Right cardiac atrium (tissue), 5 donors: ENCODE results near the gene CPSF4L. TPM values are rescaled to one million over a fixed set of nuclear protein-coding genes. Genes with fewer than 3 reads are reported as not detected.
A peak's percentile ranks its signal among the peaks of the same experiment; 100 is the strongest.

ENCODE experiments used
- ATAC-seq, 2 donors: fragments of 200-7000 bp; cut with Tn5 transposase; one replicate each; pipeline versions ENCODE4 v1.8.0 to v1.9.1; 2020; ENCODE audit warnings: moderate library complexity in 2 of 2, mild to moderate bottlenecking in 1 of 2
- DNase-seq, 3 donors: peaks; one replicate each; pipeline ENCODE4 v3.0.0-alpha.2; 2020
- H3K27ac ChIP-seq: one replicate; pipeline ENCODE4 v1.5.1; 2013; ENCODE audit warnings: mild to moderate bottlenecking, low read length, control low read depth, moderate library complexity
- H3K27me3 ChIP-seq: one replicate; pipeline ENCODE4 v1.6.1; 2013; ENCODE audit not compliant: control insufficient read depth, insufficient read depth
- H3K4me1 ChIP-seq: one replicate; pipeline ENCODE4 v1.6.1; 2013; ENCODE audit warnings: low read length; ENCODE audit not compliant: control insufficient read depth, insufficient read depth
- H3K4me3 ChIP-seq: one replicate; pipeline ENCODE4 v1.5.1; 2013; ENCODE audit warnings: low read length, control low read depth
- H3K9me3 ChIP-seq: one replicate; pipeline ENCODE4 v1.6.1; 2013; ENCODE audit warnings: low read length; ENCODE audit not compliant: control insufficient read depth
- WGBS: extraction: QIAGEN DNeasy Blood & Tissue Kit; methylation state at CpG from one replicate; pipeline ENCODE4 v1.1.7; 2013; 5-methylcytosine and 5-hydroxymethylcytosine counted together
- intact Hi-C, 4 donors: fragments of 100-400 bp; cut with DNase I; formaldehyde crosslinking; loops; one replicate each; pipeline versions ENCODE4 v1.11.0 to v1.14.0; 2022 to 2023
- polyA plus RNA-seq: library from polyadenylated mRNA; stranded (reverse); fragments of 200-250 nt; gene quantifications from one replicate; pipeline ENCODE4 v1.2.3, GENCODE V29; 2013
- total RNA-seq, 4 donors: library from RNA; stranded (reverse); fragmentation: NEBNext Ultra II Directional; extraction: Animal tissue kit (Norgen Biotek cat#: 25700); gene quantifications; one replicate each; pipeline ENCODE4 v1.2.1, GENCODE V29; 2021
- donor health status: healthy with polysubstance abuse.
- donor health status: DM: no; HTN: yes; CAD: no.
- donor health status: DM: no; HTN: no; CAD: no.
- donor health status: DM: no; HTN: yes; CAD: no; lungs with severe emphysema.
- donor health status: DM: yes; HTN: yes; CAD: no.

Gene CPSF4L
- total and polyA plus RNA-seq, 5 donors: not detected

- intact Hi-C loops: no loop called here
- Histone ChIP-seq H3K4me1 (peaks cover 34% of the 10 kb centered on the region), H3K27me3 (no peaks in the 10 kb centered on the region), H3K4me3 (no peak overlapping the region), H3K27ac (no peak overlapping the region), H3K9me3 (no peaks in the 10 kb centered on the region)
- WGBS: 37% methylated on average over 3 of the region's 3 CpGs
- ATAC-seq: no peak
- DNase-seq: peak in 1 of 3 donors; percentile 1
Observed at GRCh38 chr17:73302189-73302588, 40.5 kb upstream of the CPSF4L start.

- intact Hi-C loops: no loop called here
- H3K9me3 ChIP-seq: no peaks in the 10 kb centered on the region
- no peaks in the 10 kb centered on the region for H3K27me3 ChIP-seq
- no peak for DNase-seq
- H3K4me1 ChIP-seq: peaks cover 27% of the 10 kb centered on the region
- no peak for ATAC-seq
- no peak overlapping the region for H3K27ac ChIP-seq
- WGBS: 74% methylated on average over 2 of the region's 2 CpGs
- no peak overlapping the region for H3K4me3 ChIP-seq
Observed at GRCh38 chr17:73301369-73301768, 39.7 kb upstream of the CPSF4L start.

DNA sequence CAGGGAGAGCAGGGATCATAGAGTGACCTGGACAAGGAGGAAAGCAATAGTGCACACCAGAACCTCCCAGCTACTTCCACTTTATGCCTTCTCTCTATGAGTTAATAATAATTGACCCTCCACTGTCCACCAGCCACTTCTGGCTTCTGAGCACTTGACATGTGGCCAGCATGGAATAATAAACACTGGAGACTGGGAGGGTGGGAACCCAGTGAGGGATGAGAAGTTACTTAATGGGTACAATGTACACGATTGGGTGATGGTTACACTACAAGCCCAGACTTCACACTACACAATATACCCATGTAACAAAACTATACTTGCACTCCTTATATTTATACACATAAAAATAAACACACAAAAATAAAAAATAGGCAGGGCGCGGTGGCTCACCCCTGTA, 38.7 kb upstream of the CPSF4L start:
- Histone ChIP-seq H3K9me3 (no peaks in the 10 kb centered on the region), H3K27ac (no peak overlapping the region), H3K4me3 (no peak overlapping the region), H3K27me3 (no peaks in the 10 kb centered on the region), H3K4me1 (peaks cover 23% of the 10 kb centered on the region)
- 85% methylated on average over 3 of the region's 3 CpGs for WGBS
- intact Hi-C loops: no loop called here
- DNase-seq: no peak
- ATAC-seq: no peak

DNA sequence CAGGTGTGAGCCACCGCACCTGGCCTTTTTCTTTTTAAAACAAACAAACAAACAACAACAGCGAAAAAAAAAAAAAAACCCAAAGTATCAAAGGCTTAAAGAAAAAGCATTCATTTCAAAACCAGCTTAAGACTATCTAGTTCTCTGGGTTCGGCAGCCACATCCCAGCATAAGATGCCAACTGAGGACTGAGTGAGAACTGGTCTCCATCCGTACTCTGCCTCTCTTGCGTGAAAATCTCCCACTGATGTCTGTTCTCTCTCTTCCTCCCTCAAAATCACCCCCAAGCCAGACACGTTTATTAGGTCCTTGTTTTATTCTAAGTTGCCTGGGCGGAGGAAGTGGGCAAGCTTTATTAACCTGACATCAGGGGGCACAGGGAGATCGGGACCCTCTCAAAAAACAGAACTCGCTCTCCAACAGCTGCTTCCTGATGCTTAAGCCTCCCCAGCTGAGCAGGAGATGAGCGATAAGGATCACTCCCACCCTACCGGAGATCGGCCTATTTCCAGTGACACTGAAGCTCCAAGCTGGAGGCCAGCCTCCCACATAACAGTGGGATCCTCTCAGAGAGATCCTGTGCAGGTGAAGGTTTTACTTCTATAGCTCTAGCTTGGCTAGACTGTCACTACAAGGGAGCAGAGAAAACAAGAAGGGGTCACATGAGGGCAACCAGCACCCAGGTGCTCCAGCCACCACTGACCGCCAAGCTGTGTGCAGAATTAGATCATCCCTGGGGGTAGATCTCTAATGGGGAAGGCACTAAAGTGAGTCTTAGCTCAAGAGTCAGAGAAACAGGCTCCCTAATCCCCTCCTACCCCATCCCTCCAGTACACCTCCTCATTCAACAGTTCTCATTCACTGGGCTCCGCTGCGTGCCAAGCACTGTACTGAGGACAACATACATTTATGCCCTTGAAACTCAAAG, 36.5 kb upstream of the CPSF4L start:
- H3K27ac ChIP-seq: peak overlapping the region; percentile 90

DNA sequence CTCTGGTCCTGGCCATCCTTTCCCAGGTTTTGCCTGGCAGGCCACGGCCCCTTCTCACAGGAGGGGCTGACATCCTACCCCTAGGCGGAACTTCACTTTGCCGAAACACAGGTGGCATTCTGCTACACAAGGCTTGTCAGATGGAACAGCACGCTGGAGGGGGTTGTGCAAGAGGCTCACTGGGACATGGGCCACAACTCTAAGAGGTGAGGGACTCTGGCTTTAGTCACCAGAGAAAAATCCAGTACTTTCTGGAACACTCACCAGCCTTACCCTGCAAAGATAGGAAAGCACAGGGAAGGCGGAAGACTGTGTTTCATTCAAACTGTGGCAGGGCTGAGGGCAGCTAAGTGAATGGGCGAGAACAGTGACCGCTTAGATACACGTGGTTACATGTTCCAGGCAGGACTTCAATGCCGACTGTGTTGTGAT, 31.8 kb upstream of the CPSF4L start:
- Histone ChIP-seq H3K4me1 (peaks cover 49% of the 10 kb centered on the region), H3K27ac (peak overlapping the region; percentile 90), H3K4me3 (no peak overlapping the region), H3K27me3 (no peaks in the 10 kb centered on the region), H3K9me3 (no peaks in the 10 kb centered on the region)
- DNase-seq (peak; percentile 64 to 65 (median 64)), ATAC-seq (peak; percentile 28 to 34)
- WGBS: 42% methylated on average over 9 of the region's 9 CpGs
- intact Hi-C loops: no loop called here

More for the DNA sequence above, 36.5 kb upstream of the CPSF4L start:
- Histone ChIP-seq H3K27me3 (no peaks in the 10 kb centered on the region), H3K4me1 (peaks cover 30% of the 10 kb centered on the region), H3K9me3 (no peaks in the 10 kb centered on the region), H3K4me3 (no peak overlapping the region)
- intact Hi-C loops: no loop called here
- WGBS: 46% methylated on average over 15 of the region's 15 CpGs
- DNase-seq (peak in 1 of 3 donors; percentile 23), ATAC-seq (peak; percentile 10 to 19)

- WGBS: 65% methylated on average over 11 of the region's 11 CpGs
Observed at GRCh38 chr17:73293031-73293430, 31.4 kb upstream of the CPSF4L start.

DNA sequence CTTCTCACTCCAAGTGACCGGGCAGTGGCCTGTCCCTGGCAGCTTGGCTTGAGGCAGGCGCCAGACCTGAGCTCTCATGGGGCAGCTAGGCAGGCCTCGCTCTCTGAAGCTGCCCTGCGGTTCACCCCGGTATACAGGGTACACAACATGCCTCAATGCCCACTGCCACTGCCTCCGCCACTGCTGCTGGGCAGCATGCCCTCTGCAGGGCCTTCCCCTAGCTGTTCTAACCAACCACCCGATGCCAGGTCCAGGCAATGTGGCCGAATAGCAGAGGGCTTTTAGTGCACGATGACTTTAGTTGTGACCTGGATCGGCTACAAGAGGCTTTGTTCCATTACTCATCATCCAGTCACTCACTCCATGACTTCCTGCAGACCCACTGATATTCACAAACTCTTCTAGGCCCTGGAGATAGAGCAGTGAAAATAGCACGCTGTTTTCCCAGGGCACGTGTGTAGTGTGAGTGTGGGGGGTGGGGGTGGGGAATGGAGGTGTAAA, 30.4 kb upstream of the CPSF4L start:
- H3K4me3 ChIP-seq: no peak overlapping the region
- H3K27me3 ChIP-seq: no peaks in the 10 kb centered on the region
- H3K9me3 ChIP-seq: no peaks in the 10 kb centered on the region
- whole genome bisulfite sequencing: 33% methylated on average over 12 of the region's 12 CpGs
- ATAC-seq (peak; percentile 53 to 63), DNase-seq (peak; percentile 61 to 80 (median 77))
- peaks cover 56% of the 10 kb centered on the region for H3K4me1 ChIP-seq
- intact Hi-C loops: no loop called here
- peak overlapping the region; percentile 90 for H3K27ac ChIP-seq

More at GRCh38 chr17:73293031-73293430, 31.4 kb upstream of the CPSF4L start:
- DNase-seq: peak in 2 of 3 donors; percentile 23 to 41
- Histone ChIP-seq H3K27ac (peak overlapping the region; percentile 90), H3K27me3 (no peaks in the 10 kb centered on the region), H3K4me3 (no peak overlapping the region), H3K9me3 (no peaks in the 10 kb centered on the region), H3K4me1 (peaks cover 49% of the 10 kb centered on the region)
- intact Hi-C loops: no loop called here
- no peak for ATAC-seq

- no peaks in the 10 kb centered on the region for H3K9me3 ChIP-seq
- H3K27me3 ChIP-seq: no peaks in the 10 kb centered on the region
- WGBS: 48% methylated on average over 8 of the region's 8 CpGs
- ATAC-seq: peak; percentile 44 to 78
- peaks cover 58% of the 10 kb centered on the region for H3K4me1 ChIP-seq
- DNase-seq: peak; percentile 85 to 88 (median 87)
- H3K27ac ChIP-seq: peak overlapping the region; percentile 90
- no peak overlapping the region for H3K4me3 ChIP-seq
- intact Hi-C loops: no loop called here
Observed at GRCh38 chr17:73291260-73291801, 29.7 kb upstream of the CPSF4L start.

DNA sequence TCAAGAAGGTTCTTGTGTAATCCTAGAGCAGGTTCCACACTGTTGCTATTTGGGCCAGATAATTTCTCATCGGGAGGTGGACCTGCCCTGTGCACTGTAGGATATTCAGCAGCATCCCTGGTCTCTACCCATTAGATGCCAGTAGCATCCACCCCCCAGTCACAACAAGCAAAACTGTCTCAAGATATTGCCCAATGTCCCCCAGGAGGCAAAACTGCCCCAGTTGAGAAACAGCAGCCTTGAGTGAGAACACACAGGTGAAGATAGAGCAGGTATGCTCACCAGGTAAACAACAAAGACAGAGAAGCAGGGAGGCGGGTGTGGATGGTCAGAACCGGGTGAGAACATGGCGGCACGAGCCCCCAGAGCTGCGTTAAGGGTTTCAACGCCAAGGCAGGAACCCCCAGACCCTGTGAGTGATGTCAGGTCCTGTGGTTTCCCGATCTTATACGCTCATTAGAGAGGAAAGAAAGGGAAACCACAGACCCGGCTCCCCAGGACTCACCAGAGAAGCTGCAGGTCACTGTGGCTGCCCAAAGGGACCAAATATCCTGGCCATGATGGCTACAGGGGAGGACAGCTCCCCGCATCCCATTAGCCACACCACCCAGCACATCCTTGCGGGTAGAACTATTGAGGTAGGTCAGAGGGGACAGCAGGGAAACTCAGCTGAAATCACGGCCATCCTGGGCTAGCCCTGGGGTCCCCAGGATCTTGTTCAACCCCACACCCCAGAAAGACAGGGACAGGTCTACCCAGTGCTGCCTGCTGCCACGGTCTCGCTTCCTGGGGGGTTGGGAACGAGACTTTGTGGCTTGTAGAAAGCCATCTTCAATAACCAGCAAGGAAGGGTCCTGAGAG, 28.9 kb upstream of the CPSF4L start:
- Histone ChIP-seq H3K27me3 (no peaks in the 10 kb centered on the region), H3K9me3 (no peaks in the 10 kb centered on the region), H3K4me3 (no peak overlapping the region), H3K4me1 (peaks cover 61% of the 10 kb centered on the region), H3K27ac (peak overlapping the region; percentile 90)
- intact Hi-C loops: no loop called here
- peak in 2 of 3 donors; percentile 27 to 38 for DNase-seq
- no peak for ATAC-seq
- 75% methylated on average over 16 of the region's 16 CpGs for WGBS

DNA sequence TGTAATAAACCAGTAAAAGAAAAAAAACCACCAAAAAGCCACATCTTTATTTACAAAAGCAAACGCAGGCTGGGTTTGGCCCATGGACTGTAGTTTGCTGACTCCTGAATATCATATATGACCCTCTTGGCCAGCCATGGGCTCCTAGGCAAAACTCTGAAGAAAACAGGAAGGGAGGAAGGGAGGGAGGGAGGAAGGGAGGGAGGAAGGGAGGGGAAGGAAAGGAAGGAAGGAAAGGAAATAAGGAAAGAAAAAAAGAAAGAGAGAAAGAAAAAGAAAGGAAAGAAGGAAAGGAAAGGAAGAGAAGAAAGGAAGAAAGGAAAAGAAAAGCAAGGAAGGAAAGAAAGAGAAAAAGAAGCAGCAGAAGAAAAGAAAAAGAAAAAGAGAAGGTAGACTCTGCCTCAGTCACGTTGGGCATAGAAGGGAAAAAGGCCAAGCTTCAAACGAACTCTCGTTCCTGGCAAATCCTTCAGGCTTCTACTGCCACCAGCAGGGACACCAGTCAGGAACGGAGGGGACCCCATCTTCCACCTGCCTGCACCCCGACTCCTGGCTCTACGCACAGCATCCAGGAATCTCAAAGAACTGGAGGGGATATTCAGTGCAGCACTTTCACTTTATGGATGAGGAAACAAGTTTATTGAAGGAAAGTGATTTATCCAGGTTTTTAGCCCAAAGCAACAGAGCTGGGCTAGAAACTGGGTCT, 28.0 kb upstream of the CPSF4L start:
- Histone ChIP-seq H3K9me3 (no peaks in the 10 kb centered on the region), H3K4me3 (no peak overlapping the region), H3K27me3 (no peaks in the 10 kb centered on the region), H3K27ac (peak overlapping the region; percentile 90), H3K4me1 (peaks cover 58% of the 10 kb centered on the region)
- WGBS: 48% methylated on average over 7 of the region's 7 CpGs
- DNase-seq (peak in 2 of 3 donors; percentile 14 to 32), ATAC-seq (no peak)
- intact Hi-C loops: no loop called here
